KMS-11 (cell line): Measurements from ENCODE around the gene RAPGEF1.

ENCODE experiments used
- H2AFZ ChIP-seq: fragments of 200-600 bp; sonication (generic); 2 replicates; pipeline ENCODE4 v1.6.1; 2016; ENCODE audit warnings: antibody characterized with exemption, mixed run types, low read depth
- H3K27ac ChIP-seq: fragments of 200-600 bp; sonication (generic); 2 replicates; pipeline ENCODE4 v1.6.1; 2016; ENCODE audit warnings: mild to moderate bottlenecking, mixed run types
- H3K27me3 ChIP-seq: fragments of 200-600 bp; sonication (generic); 2 replicates; pipeline ENCODE4 v1.6.1; 2017; ENCODE audit warnings: mild to moderate bottlenecking, low read depth, mixed run types, moderate library complexity; ENCODE audit not compliant: insufficient read depth
- H3K36me3 ChIP-seq: fragments of 200-600 bp; sonication (generic); 2 replicates; pipeline ENCODE4 v1.6.1; 2017; ENCODE audit warnings: mild to moderate bottlenecking, mixed run types; ENCODE audit not compliant: insufficient read depth
- H3K4me1 ChIP-seq: fragments of 200-600 bp; sonication (generic); 2 replicates; pipeline ENCODE4 v1.6.1; 2016; ENCODE audit warnings: mild to moderate bottlenecking, low read depth, mixed run types; ENCODE audit not compliant: poor library complexity, severe bottlenecking
- H3K4me2 ChIP-seq: fragments of 200-600 bp; sonication (generic); 2 replicates; pipeline ENCODE4 v1.7.0; 2016; ENCODE audit warnings: mild to moderate bottlenecking, mixed run types
- H3K4me3 ChIP-seq: fragments of 200-600 bp; sonication (generic); IDR thresholded peaks from 2 replicates; pipeline ENCODE4 v1.6.1; 2017; ENCODE audit warnings: low read depth, low read length, mixed read lengths; ENCODE audit not compliant: insufficient read depth
- H3K79me2 ChIP-seq: fragments of 200-600 bp; sonication (generic); 2 replicates; pipeline ENCODE4 v1.6.1; 2016; ENCODE audit warnings: low read depth, mixed run types; ENCODE audit not compliant: insufficient read depth
- H3K9ac ChIP-seq: fragments of 200-600 bp; sonication (generic); 2 replicates; pipeline ENCODE4 v1.6.1; 2016; ENCODE audit warnings: mild to moderate bottlenecking, mixed run types
- H4K20me1 ChIP-seq: fragments of 200-600 bp; sonication (generic); 2 replicates; pipeline ENCODE4 v1.6.1; 2016; ENCODE audit warnings: mild to moderate bottlenecking, mixed run types; ENCODE audit not compliant: insufficient read depth
- CTCF ChIP-seq: fragments of 200-600 bp; sonication (generic); conservative IDR thresholded peaks from 2 replicates; pipeline ENCODE4 v1.6.1; 2017; ENCODE audit warnings: low read depth, mild to moderate bottlenecking, antibody characterized with exemption, low read length, moderate library complexity, mixed read lengths

The RAPGEF1 gene

GRCh38 chr9:131583836-131584555 is 155.9 kb downstream of the RAPGEF1 start:
- no peaks in the 10 kb centered on the region for H3K4me1 ChIP-seq
- H3K79me2 ChIP-seq: no peaks in the 10 kb centered on the region
- H4K20me1 ChIP-seq: no peaks in the 10 kb centered on the region
- no peak overlapping the region for H3K9ac ChIP-seq
- H3K27ac ChIP-seq: no peak overlapping the region
- H2AFZ ChIP-seq: no peak overlapping the region
- TF ChIP-seq CTCF: no peak
- no peaks in the 10 kb centered on the region for H3K27me3 ChIP-seq
- H3K36me3 ChIP-seq: peaks cover 3% of the 10 kb centered on the region; the same call in 1 of the 2 replicates
- H3K4me2 ChIP-seq: no peak overlapping the region
- no peak overlapping the region for H3K4me3 ChIP-seq

GRCh38 chr9:131583337-131583645 is 156.6 kb downstream of the RAPGEF1 start:
- peaks cover 3% of the 10 kb centered on the region; the same call in 1 of the 2 replicates for H3K36me3 ChIP-seq
- H3K27ac ChIP-seq: no peak overlapping the region
- no peaks in the 10 kb centered on the region for H3K4me1 ChIP-seq
- no peak overlapping the region for H3K4me3 ChIP-seq
- H4K20me1 ChIP-seq: no peaks in the 10 kb centered on the region
- H2AFZ ChIP-seq: no peak overlapping the region
- no peak overlapping the region for H3K4me2 ChIP-seq
- no peak for TF ChIP-seq CTCF
- H3K9ac ChIP-seq: no peak overlapping the region
- H3K79me2 ChIP-seq: no peaks in the 10 kb centered on the region
- H3K27me3 ChIP-seq: no peaks in the 10 kb centered on the region

- H2AFZ ChIP-seq: no peak overlapping the region
- H4K20me1 ChIP-seq: no peaks in the 10 kb centered on the region
- TF ChIP-seq CTCF: no peak
- H3K27ac ChIP-seq: no peak overlapping the region
- H3K9ac ChIP-seq: no peak overlapping the region
- peaks cover 3% of the 10 kb centered on the region; the same call in 1 of the 2 replicates for H3K36me3 ChIP-seq
- H3K79me2 ChIP-seq: no peaks in the 10 kb centered on the region
- no peak overlapping the region for H3K4me3 ChIP-seq
- H3K4me2 ChIP-seq: no peak overlapping the region
- H3K27me3 ChIP-seq: no peaks in the 10 kb centered on the region
- no peaks in the 10 kb centered on the region for H3K4me1 ChIP-seq
These were observed 157.2 kb downstream of the RAPGEF1 start for GRCh38 chr9:131582466-131583336.

- no peaks in the 10 kb centered on the region for H3K4me1 ChIP-seq
- no peaks in the 10 kb centered on the region for H4K20me1 ChIP-seq
- no peak overlapping the region for H3K4me3 ChIP-seq
- H3K9ac ChIP-seq: no peak overlapping the region
- H3K27me3 ChIP-seq: no peaks in the 10 kb centered on the region
- peaks cover 3% of the 10 kb centered on the region; the same call in 1 of the 2 replicates for H3K36me3 ChIP-seq
- no peak overlapping the region for H3K27ac ChIP-seq
- H2AFZ ChIP-seq: no peak overlapping the region
- no peak overlapping the region for H3K4me2 ChIP-seq
- no peak for TF ChIP-seq CTCF
- no peaks in the 10 kb centered on the region for H3K79me2 ChIP-seq
These were observed 157.8 kb downstream of the RAPGEF1 start for GRCh38 chr9:131582056-131582455.
